Measurements from ENCODE around the gene RNF121. TPM values are rescaled to one million over a fixed set of nuclear protein-coding genes. Genes with fewer than 3 reads are reported as not detected.

The RNF121 gene
- total and polyA plus RNA-seq, 7 donors, result 7.2 to 34.6 (median 25.2) TPM

DNA sequence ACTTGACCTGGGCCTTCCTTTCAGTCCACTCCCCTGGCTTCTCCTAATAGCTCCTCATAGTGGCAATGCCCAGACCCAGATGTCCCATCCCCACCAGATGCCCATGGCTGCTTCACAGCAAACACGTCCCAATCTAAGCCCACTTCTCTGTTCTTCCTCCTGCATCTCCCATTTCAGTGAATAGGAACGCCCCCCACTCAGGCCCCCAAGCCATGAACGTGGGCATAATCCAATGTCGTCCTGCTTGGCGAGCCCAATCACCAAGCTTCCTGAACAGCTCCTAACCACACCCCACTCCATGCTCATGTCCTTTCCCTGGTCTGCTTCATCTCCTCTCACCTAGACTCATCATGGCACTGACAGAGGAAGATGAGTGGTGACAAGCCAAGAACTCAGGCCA is 78.7 kb downstream of the RNF121 start:
- H3K9me3 ChIP-seq, result no peaks in the 10 kb centered on the region
- peak overlapping the region in 1 of 4 donors; percentile 23 for H3K27ac ChIP-seq
- H3K27me3 ChIP-seq, result no peaks in the 10 kb centered on the region
- intact Hi-C loops (cut with DNase I), result no loop called here
- H3K36me3 ChIP-seq, result peaks cover 98 to 100% (median 99%) of the 10 kb centered on the region in 4 donors
- no peak overlapping the region for H3K4me3 ChIP-seq
- WGBS, 2 donors, result 83 to 85% methylated on average over 5 of the region's 5 CpGs
- H3K4me1 ChIP-seq, result peaks cover 0 to 27% (median 16%) of the 10 kb centered on the region in 4 donors
- TF ChIP-seq POLR2A (IDR thresholded peaks at IDR 0.05) (no peak), POLR2AphosphoS5 (IDR thresholded peaks at IDR 0.05) (no peak), CTCF (IDR thresholded peaks at IDR 0.05) (no peak), EP300 (IDR thresholded peaks at IDR 0.05) (no peak)
- DNase-seq, result no peak

DNA sequence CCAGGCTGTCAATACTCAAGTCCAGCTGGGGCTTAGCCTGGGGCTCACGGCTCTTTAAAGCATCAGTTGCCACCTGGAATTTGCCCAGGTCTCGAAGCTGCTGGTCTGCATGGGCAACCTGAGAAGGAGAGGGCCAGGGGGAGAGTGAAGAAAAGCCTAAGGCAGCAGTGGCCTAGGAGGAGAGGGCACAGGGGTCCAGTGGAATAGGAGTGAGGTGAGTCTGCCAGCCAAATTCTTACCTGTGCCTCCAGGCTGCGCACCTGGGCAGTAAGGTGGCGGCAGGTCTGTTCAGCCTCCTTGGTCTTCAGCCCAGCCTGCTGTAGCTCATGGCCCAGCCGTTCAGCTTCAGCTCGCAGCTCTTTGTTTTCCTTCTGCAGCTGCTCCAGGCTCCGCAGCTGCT is 79.9 kb downstream of the RNF121 start:
- no peaks in the 10 kb centered on the region for H3K9me3 ChIP-seq
- WGBS, 2 donors, result 87 to 89% methylated on average over 7 of the region's 7 CpGs
- no peaks in the 10 kb centered on the region for H3K27me3 ChIP-seq
- peaks cover 0 to 36% (median 28%) of the 10 kb centered on the region in 4 donors for H3K4me1 ChIP-seq
- no peak for DNase-seq
- no peak overlapping the region for H3K4me3 ChIP-seq
- no peak for TF ChIP-seq CTCF (IDR thresholded peaks at IDR 0.05)
- no peak for TF ChIP-seq POLR2A (IDR thresholded peaks at IDR 0.05)
- TF ChIP-seq POLR2AphosphoS5 (IDR thresholded peaks at IDR 0.05), result no peak
- no peak for TF ChIP-seq EP300 (IDR thresholded peaks at IDR 0.05)
- intact Hi-C loops (cut with DNase I), result no loop called here
- H3K36me3 ChIP-seq, result peaks cover 96 to 100% (median 99%) of the 10 kb centered on the region in 4 donors
- peak overlapping the region in 1 of 4 donors; percentile 11 for H3K27ac ChIP-seq

GRCh38 chr11:72009156-72009555 is 80.3 kb downstream of the RNF121 start:
- 95 to 98% methylated on average over 6 of the region's 6 CpGs for WGBS, 2 donors
- intact Hi-C loops (cut with DNase I), result no loop called here
- Histone ChIP-seq H3K4me1 (peaks cover 0 to 41% (median 32%) of the 10 kb centered on the region in 4 donors), H3K36me3 (peaks cover 96 to 100% (median 99%) of the 10 kb centered on the region in 4 donors), H3K27ac (no peak overlapping the region), H3K27me3 (no peaks in the 10 kb centered on the region), H3K9me3 (no peaks in the 10 kb centered on the region), H3K4me3 (no peak overlapping the region)
- DNase-seq, result no peak
- TF ChIP-seq CTCF (IDR thresholded peaks at IDR 0.05) (no peak), EP300 (IDR thresholded peaks at IDR 0.05) (no peak), POLR2A (IDR thresholded peaks at IDR 0.05) (no peak), POLR2AphosphoS5 (IDR thresholded peaks at IDR 0.05) (peak in 1 of 4 donors; percentile 2)

GRCh38 chr11:72010529-72011233 is 81.8 kb downstream of the RNF121 start:
- Histone ChIP-seq H3K4me1 (peaks cover 0 to 52% (median 47%) of the 10 kb centered on the region in 4 donors), H3K36me3 (peaks cover 96 to 100% (median 99%) of the 10 kb centered on the region in 4 donors), H3K4me3 (no peak overlapping the region), H3K27ac (peak overlapping the region in 1 of 4 donors; percentile 79), H3K9me3 (no peaks in the 10 kb centered on the region), H3K27me3 (no peaks in the 10 kb centered on the region)
- TF ChIP-seq CTCF (IDR thresholded peaks at IDR 0.05) (no peak), POLR2AphosphoS5 (IDR thresholded peaks at IDR 0.05) (no peak), EP300 (IDR thresholded peaks at IDR 0.05) (no peak), POLR2A (IDR thresholded peaks at IDR 0.05) (no peak)
- WGBS, 2 donors, result 90 to 91% methylated on average over 10 of the region's 10 CpGs
- intact Hi-C loops (cut with DNase I), result loop anchor here (5.0 kb wide), 1 partner anchor 33 kb away; no protein-coding TSS in a partner anchor
- DNase-seq, result no peak
